Hematopoietic multipotent progenitor cell treated with erythropoietin and hydrocortisone succinate and interleukin-3 and kit ligand, for 4 days (in vitro differentiated cells): ENCODE measurements around the gene ARHGEF3.

Experiments
- DNase-seq: peaks from one replicate; pipeline ENCODE4 v3.0.0-alpha.2; 2015

ARHGEF3 gene, protein sequence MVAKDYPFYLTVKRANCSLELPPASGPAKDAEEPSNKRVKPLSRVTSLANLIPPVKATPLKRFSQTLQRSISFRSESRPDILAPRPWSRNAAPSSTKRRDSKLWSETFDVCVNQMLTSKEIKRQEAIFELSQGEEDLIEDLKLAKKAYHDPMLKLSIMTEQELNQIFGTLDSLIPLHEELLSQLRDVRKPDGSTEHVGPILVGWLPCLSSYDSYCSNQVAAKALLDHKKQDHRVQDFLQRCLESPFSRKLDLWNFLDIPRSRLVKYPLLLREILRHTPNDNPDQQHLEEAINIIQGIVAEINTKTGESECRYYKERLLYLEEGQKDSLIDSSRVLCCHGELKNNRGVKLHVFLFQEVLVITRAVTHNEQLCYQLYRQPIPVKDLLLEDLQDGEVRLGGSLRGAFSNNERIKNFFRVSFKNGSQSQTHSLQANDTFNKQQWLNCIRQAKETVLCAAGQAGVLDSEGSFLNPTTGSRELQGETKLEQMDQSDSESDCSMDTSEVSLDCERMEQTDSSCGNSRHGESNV

DNA sequence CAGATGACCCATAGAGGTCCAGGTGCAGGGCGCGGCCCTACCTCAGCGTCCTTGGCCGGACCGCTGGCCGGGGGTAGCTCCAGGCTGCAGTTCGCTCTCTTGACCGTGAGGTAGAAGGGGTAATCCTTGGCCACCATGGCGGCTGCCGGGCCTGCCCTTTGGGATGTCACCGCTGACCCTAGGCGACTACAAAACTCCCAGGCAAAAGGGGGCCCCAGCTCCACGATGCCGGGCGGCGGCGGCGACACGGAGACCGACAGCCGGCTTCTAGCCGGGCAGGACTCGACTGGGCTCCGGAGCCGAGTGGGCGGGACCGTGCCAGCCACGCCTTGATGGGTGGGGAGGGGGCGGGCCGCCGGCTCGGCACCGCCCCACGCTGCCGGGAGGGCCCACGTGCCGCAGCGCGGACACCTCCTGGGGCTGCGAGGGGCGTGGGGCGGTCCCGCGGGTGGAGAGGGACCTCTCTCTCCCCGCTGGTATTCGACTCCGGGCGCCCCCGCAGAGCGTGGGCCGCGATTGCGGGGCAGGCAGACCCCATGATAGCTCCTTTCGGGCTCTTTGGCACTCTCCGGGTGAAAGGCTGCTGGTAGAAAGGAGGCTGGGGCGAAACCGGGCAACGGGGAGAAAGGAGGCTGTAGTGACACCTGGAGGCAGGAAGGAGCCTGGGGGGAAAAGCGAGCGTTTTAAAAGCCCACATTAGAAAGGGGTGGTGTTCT lies at the start of gene ARHGEF3:
TSS of gene ARHGEF3 (minus strand) at position 288 of the 716 bp plus-strand sequence. CDS start at position 137, 151 bp downstream.
- peak; percentile 88 for DNase-seq

DNA sequence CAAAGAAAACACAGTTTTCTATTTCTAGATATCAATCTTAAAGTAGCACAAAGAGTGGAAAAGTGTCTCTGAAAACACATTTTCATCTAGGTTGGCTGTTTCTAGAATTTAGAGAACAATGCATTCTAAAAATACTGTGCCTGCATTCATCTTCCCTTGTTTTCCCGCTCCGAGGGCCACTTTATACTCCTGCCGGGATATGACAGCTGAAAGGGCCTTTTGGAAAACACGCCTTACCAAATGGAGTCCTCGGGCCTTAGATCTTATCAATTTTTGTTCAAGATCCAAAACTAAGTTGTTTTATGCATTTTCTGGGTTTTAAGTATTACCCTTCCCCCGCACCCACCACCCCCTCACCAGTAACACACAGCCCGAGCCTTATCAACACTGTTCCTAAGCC lies 47.9 kb upstream of the ARHGEF3 start:
- no peak for DNase-seq

DNA sequence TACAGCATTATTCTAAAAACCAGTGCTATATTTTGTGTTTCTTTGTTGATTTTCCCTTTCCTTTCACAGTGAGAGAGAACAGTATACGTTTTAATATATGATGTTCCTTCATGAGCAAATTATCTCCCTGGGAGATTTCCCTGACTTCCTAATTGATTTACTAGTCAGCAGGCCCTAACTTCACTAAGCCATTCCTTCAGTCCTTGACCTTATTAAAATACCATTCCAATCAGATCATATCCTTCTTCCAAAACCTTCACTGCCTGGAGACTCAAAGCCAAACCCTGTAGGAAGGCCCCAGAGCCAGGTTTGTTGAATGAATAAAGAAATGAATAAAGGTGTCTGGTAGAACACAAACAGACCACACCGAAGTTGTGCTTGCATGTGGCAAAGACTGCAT lies 43.8 kb upstream of the ARHGEF3 start:
- DNase-seq, result no peak

DNA sequence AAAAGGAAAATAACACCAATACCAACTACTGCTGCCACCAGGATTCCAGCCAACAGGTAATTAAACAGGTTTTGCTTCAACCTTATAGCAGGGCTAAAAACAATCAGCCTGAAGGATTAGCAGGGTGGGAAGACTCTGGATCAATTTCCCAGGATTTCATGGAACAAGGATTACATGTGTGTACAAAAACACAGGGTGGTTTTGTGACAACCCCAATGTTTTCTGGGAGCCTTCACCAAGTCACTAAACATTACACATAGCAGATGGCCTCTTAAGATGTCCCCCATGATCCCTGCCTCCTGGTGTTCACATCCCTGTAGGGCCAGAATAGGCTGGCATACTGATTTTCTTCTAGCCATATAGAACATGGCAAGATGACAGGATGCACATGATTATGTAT lies 42.8 kb upstream of the ARHGEF3 start:
- DNase-seq, result no peak

DNA sequence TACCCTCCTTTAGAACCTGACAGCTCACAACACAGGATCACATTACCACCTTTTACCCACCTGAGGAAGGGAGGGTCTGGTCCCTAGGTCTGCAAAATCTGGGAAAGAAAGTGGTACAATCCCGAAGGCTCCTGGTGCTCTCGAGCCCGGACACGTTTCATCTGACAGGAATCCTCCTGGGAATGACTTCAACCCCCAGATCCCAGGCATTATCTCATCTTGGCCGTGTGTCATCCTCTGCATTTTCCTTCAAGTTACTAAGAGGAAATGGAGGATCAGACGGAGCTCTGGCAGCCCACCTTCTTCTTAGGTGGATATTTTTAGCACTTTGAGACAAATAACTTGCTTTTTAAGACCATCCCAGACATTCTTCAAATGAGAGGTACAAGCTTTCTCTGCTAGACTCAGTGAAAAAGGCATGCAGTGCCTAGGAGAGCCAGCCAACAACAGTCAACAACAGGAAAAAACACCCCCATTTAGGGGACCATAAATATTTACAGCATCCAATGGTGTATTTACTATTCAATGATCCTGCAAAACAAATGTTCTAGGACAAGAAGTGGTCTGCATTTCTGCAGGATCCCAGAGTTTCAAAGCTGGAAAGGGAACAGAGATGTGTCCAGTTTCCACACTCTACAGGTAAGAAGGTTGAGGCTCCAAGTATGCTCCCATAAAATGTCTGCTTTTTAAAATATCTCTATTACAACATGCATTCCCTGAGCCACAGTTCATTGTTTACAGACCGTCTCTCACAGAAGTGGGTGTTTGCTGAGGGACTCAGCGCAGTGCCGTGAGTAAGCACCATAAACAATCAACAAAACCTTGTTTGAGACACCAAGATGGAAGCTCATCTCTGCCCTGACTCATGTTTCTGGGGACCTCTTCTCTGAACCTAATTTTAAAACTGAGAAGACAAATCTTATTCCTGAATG lies 38.3 kb upstream of the ARHGEF3 start:
- DNase-seq, result no peak

DNA sequence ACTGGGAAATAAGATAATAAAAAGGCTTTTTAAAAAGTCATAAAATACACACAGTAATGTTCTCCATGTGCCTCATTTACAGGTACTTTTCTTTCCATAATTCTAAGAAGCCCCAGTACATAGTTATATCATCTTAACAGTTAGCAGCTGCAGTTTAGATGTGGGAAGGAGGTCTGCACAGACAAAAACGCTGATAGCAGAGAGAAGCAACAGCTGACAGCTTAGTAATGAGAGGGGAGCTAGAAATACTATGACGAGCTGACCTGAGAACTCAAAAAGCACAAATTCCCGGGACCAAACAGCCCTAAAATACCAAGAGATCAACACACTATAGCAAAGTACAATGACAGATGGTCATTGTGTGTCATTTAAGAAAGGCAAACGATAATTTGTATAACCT lies 36.7 kb upstream of the ARHGEF3 start:
- DNase-seq, result peak; percentile 45

DNA sequence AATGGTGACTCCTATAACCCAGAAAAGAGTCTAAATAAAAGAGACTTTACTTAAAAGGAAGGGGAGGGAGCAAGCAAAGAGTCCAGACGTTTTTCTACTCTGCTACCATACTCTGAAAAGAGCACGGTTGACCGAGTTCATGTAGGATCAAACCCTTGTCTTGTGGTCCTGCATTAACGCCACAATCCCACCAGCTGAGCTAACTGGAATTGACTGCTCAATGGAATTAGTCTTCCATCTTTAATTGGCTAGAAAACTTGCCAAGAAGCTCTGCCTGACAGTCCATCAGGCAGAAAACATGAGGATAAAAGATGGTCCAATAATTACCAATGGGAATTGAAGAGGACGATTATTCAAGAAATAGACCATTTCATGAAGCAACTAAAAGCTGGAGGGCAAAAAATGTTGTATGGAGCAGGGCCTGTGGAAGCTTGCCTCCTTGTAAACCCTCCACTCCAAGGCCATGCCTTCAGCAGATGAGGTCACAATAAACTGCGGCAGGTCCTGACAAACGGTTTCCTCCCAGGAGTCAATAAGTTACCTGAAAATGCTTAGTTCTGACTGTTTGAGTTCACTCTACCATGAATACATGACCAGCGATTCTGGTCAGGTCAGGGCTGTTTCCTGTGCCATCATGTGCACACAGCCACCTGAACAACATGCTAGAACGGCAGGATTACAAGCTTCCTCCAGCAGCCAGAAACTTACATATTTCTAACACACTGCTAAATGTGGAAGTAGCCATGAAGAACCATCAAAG lies 35.6 kb upstream of the ARHGEF3 start:
- no peak for DNase-seq

DNA sequence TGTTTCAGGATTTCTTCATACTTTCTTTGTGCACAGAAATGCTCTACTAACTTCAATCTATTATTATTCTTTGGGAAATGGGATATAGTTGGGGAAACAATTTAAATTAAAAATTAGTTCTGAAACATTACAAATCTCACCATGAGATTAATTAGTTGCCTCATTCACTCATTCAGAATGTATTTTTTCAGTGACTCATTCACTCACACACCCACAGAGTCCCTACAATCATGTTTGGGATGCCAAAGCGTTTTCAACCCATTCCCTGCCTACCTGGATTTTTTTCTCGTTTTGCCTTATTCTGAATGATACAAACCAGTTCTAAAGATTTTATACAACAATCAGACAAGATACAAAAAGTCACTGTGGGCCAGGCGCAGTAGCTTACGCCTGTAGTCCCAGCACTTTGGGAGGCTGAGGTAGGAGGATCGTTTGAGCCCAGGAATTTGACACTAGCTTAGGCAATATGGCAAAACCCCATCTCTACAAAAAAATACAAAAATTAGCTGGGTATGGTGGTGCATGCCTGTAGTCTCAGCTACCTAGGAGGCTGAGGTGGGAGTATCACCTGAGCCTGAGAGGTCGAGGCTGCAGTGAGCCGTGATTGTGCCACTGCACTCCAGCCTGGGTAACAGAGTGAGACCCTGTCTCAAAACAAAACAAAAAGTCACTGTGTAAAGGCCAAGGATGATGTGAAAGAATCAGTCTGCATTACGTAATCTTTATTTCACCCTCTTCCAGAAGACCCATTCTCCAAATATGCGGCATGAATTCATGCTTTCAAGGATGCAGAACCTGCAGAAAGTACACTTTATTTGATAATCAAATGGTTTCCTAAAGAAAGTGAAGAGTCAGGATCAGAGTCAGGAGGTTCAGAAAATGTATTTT lies 34.8 kb upstream of the ARHGEF3 start:
- DNase-seq, result no peak

DNA sequence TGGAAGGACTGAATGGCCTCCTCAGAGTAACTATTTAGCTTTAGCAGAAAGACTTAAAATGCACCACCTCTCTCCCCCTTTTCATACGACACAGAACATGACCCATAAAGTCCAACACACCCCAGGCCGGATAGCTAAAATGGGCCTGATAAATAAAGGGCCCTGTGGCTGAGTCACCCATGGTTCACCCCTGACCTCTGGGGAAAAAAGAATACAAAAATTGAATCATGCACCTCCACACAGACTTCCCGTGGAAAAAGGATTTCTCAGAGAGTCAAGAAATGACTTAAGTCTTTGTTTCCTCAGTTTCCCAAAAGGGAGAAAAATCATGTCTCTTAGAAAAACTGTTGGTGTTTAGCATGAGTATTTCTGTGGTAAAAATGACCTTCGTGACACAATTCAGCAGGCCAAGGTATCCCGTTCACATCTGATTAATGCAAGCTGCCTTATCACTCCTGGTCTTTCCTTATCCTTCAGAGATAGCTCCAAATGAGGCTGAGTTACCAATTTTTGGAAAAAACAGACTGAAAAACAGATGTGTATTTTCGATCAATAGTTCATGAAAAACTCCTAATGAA lies 34.0 kb upstream of the ARHGEF3 start:
- DNase-seq, result no peak

DNA sequence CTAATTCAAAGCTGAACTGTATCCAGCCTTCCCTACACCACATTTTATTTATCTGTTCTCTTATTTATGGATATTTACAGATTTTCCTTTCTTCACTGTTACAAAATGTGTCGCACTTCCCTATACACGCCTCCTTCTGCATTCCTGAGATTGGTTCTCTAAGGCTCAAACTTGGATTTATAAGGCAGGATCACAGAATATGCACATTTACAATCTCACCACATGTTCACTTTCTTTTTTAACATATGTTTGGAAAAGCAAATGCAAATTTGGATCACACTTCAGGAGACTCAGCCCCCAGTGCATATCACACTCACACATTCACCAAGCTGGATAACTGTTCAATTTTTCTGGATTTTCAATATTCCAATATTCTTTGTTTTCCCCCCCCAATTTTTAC lies 31.8 kb upstream of the ARHGEF3 start:
- no peak for DNase-seq

DNA sequence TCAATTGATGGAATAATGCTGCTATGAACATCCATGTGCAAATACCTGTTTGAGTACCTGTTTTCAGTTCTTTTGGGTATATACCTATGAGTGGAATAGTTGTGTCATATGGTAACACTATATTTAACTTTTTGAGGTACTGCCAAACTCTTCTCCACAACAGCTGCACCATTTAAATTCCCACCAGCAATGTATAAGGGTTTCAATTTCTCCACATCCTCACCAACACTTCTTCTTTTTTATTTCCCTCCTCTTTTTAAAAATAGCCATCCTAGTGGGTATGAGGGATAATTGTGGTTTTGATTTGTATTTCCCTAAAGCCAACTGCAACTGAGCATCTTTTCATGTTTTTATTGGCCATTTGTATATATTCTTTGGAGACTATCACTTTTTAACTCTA lies 31.3 kb upstream of the ARHGEF3 start:
- DNase-seq, result no peak

DNA sequence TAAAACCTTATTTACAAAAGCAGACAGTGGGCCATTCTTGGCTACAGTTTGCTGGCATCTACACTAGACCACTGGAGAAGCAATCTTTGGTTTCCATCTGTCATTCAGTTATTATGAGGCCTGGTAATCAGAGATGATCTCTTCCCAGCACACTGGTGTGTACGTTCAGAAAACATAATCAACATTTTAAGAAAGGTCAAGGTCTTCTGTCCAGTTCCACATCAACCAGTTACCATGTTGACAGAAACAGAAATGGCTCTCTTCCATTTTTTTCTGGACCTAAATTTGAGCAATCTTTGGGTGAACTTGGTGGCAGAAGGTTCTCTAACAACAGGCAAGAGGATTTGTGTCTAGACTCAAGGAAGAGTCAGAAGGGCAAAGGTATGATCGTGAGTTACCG lies 29.8 kb upstream of the ARHGEF3 start:
- DNase-seq, result no peak

DNA sequence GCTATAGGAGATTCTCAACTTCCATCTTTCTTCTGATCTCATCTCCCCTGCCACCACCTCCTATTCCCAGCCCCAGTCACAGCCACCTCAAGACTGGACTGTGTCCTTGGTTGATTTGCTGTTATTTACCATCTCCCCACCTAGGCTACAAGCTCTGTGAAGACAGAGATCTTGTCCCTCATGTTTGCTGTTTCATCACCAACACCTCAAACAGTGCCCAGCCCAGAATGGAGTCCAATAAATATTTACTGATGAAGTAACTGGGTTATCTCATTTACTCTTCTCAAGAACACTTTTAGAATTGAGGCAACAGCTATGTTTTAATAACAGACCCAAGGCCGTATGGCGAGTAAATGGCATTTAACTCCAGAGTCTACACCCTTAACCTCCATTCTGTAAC lies 29.1 kb upstream of the ARHGEF3 start:
- no peak for DNase-seq

DNA sequence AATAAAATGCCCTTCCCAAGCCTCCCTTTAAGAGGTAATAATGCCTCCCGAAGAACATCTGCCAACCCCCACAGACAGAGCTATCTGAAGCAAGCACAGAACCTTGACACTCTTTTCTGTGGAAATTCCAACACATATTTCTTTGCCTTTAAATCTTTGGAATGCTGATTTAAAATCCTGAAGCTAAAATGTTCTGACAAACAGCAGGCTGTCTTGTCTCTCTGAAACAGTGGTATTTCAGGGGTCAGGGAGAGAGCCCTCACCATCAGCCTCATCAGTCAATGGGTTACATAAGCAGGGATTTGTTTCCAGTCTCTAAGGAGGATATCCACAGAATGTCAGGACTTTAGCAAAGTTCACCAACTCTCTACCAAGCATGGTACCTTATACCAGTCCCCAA lies 27.8 kb upstream of the ARHGEF3 start:
- DNase-seq, result no peak

DNA sequence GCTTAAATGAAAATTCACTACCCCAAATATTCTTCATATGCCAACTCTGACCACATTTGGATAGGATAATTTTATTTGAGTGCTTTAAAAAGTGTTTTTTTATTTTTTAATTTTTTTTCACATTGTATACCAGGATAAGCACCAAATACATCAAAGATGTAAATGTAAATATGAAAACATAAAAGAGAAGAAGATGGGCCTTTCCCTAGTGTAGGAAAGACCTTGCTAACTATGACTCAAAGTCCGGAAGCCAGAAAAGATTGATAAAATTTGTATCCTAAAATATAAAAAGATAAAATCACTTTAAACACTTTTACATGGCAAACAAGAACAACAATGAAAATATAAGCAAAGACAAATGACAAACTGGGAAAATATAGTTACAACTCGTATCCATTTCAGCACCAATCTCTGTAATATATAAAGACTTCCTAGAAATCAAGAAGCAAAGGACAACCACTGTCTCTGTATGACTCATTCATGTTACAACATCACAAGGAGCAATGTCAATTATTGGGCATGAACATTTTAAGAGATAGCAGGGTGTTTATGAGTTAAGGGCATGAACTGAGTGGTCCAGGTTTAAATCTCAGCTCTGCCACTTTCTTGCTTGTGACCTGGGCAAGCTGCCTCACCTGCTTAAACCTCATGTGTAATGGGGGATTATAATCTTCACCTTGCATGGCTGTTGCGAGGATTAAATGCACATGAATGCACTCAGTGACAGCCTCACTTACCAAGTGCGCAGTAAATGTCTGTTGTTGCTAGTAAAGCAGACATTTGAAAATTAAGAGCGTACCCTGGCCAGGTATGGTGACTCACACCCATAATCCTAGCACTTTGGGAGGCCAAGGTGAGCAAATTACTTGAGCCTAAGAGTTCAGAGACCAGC lies 25.3 kb upstream of the ARHGEF3 start:
- peak; percentile 22 for DNase-seq

DNA sequence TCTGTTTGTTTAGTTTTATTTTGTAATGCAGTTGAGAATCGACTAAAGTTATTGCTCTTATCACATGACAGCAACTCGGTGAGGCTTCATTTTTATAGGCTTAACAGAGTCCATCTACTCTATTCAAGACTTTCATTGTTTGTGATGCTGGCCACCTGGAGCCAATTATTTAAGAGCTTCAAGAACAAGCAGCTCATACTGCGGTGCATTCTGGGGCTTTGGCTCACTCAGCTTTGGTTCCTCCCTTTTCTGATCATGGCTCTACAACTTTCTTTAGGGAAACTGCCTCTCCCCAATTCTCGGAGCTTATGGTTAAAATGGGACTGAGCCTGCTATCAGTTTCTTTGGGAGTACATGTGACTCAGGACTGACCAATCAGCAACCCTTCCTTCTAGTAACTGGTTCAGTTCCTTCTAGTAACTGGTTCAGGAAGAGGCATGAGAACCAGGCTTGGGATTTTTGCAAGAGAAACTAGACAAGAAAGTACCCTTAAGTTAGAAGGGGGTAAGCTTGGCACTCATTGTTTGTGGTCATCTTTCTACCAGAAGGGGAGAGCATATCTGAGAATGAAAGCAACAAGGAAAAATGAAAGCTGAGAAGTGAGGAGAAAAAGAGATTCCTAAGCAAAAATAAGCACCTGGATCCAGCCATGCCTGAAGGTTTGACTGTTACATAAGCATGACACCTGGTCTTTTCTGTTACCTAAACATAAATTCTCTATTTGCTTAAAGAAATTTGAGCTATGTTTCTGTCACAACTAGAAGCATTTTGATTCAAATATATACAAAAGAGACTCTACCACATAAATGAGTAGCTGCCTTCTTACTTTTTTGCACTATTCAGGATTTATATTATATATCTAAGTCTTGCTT lies 24.1 kb upstream of the ARHGEF3 start:
- DNase-seq, result no peak

DNA sequence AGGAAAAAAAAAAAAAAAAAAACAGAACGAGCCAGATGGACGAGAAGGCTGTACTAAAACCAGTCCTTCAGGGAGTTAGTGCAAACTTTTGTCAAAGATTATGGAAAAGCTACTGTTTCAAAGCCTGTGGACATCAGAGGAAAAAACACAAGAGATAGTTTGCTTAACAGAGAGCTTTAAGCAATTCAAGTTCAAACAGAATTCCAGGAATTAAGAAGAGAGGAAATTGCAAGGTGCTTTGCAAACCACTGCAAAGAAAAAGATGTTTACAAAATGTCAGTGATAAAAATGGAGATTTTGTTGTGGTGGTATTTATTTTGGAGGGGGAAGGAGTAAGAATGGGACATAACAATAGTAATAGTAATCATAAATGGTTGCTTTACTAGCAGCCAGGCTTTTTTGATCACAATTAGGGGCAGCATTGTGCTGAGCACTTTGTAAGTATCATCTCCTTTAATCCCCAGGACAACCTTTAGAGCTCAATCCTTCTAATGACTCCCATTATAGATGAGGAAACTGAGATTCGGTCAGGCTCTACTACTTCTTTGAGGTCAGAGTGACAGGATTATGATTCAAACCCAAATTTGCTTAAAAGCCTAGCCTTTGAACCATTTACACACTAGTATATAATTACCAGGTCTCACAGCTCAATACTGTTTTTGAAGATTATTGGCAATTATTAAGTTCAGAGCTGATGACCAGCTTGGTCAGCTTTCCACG lies 22.4 kb upstream of the ARHGEF3 start:
- DNase-seq, result no peak

DNA sequence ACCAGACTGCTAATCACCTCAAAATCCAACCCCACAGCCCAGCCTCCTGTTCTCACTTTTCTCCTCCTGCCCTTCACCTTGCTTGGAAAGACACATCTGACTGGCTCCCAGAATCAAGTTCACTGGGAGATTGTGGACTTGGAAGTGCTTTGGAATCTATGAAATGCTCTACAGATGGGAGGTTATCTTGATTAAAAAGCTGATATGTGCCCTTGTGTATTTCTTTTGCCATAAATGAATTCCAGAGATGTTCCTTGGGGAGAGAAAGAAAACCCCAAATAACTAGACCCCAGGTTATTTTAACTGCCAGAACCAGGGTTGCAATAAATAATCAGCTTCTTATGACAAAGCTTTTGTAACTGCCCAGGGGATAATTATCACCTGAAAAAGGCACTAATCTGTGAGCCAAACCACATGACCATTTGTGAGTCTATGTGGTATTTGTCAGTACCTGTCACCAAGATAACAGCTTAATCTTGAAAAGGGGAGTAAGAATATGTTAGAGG lies 21.7 kb upstream of the ARHGEF3 start:
- DNase-seq, result no peak
